K562 (cell line): Measurements from ENCODE around the gene ABCC11. TPM values are rescaled to one million over a fixed set of nuclear protein-coding genes. Genes with fewer than 3 reads are reported as not detected.

Experiments used
- ATAC-seq: fragments of 200-7000 bp; cut with Tn5 transposase; 3 replicates; pipeline ENCODE4 v1.9.1; 2020; ENCODE audit warnings: moderate library complexity
- BruUV-seq: library from RNA; stranded (reverse); fragments of 400-500 nt; replicated peaks from 2 replicates; lab custom pipeline; 2021; lab: Mats Ljungman, UMichigan
- CTCF ChIA-PET: fragments of 300-600 bp; formaldehyde crosslinking; extraction: SDS; loops from one replicate; lab custom pipeline; 2021; ENCODE audit warnings: low intra/inter-chr PET ratio; lab: Yijun Ruan, JAX
- POLR2A ChIA-PET: fragments of 300-600, 350-650 bp; sonication (Branson Sonifier 250); formaldehyde crosslinking; extraction: SDS; loops from one replicate; lab custom pipeline; 2021; ENCODE audit warnings: antibody characterized with exemption, inconsistent platforms; lab: Yijun Ruan, JAX
- DNase-seq, 4 experiments: peaks; one replicate each; pipeline versions ENCODE4 v3.0.0 to v3.0.0-alpha.2; 2011 to 2018; ENCODE audit warnings: low spot score in 3 of 4, mixed read lengths in 3 of 4; ENCODE audit errors: extremely low read depth in 1 of 4
- FAIRE-seq: peaks from 2 replicates; lab custom pipeline; 2011; peaks lifted over from hg19 to GRCh38; lab: Jason Lieb, UNC
- H2AFZ ChIP-seq: 2 replicates; pipeline ENCODE4 v1.6.0; 2011; ENCODE audit warnings: low read depth, low read length, control low read depth, inconsistent platforms
- H3K27ac ChIP-seq: fragments of 200-600 bp; 3 replicates; pipeline ENCODE4 v1.8.0; 2011; ENCODE audit warnings: low read depth, mild to moderate bottlenecking, control low read depth, inconsistent platforms, low read length, moderate library complexity, mixed read lengths; ENCODE audit errors: extremely low read depth
- H3K27me3 ChIP-seq, 2 experiments: fragments of 300-600 bp in 1 of 2; 2 replicates in 1 of 2; 3 replicates in 1 of 2; pipeline versions ENCODE4 v1.6.0 to v1.8.0; 2011; ENCODE audit warnings: inconsistent platforms in 2 of 2, low read length in 2 of 2, mild to moderate bottlenecking in 1 of 2, mixed read lengths in 1 of 2, moderate library complexity in 1 of 2; ENCODE audit not compliant: control insufficient read depth in 2 of 2, insufficient read depth in 2 of 2
- H3K36me3 ChIP-seq: fragments of 300-600 bp; 3 replicates; pipeline ENCODE4 v1.8.0; 2011; ENCODE audit warnings: mild to moderate bottlenecking, low read length, inconsistent platforms; ENCODE audit not compliant: control insufficient read depth, insufficient read depth
- H3K4me1 ChIP-seq, 2 experiments: fragments of 200-600 bp in 1 of 2; replicated peaks in 1 of 2; 2 replicates in 1 of 2; 3 replicates in 1 of 2; pipeline versions ENCODE4 v1.5.1 to v1.8.0; 2011; ENCODE audit warnings: inconsistent platforms in 2 of 2, low read length in 2 of 2, mild to moderate bottlenecking in 1 of 2, mixed read lengths in 1 of 2, moderate library complexity in 1 of 2; ENCODE audit not compliant: control insufficient read depth in 2 of 2, insufficient read depth in 2 of 2
- H3K4me2 ChIP-seq: 2 replicates; pipeline ENCODE4 v1.6.1; 2011; ENCODE audit warnings: low read length, control low read depth, inconsistent platforms, mixed read lengths; ENCODE audit not compliant: insufficient read depth
- H3K4me3 ChIP-seq: fragments of 200-600 bp; sonication (generic), shearing (Covaris generic); 2 replicates; pipeline ENCODE4 v1.5.1; 2016; ENCODE audit warnings: control low read depth, inconsistent platforms
- H3K79me2 ChIP-seq: fragments of 200-600 bp; 3 replicates; pipeline ENCODE4 v1.8.0; 2011; ENCODE audit warnings: low read length, inconsistent platforms; ENCODE audit not compliant: control insufficient read depth, insufficient read depth
- H3K9ac ChIP-seq, 2 experiments: 2 replicates each; pipeline versions ENCODE4 v1.6.0 to v1.6.1; 2011; ENCODE audit warnings: low read depth in 2 of 2, low read length in 2 of 2, control low read depth in 1 of 2, inconsistent platforms in 1 of 2, mild to moderate bottlenecking in 1 of 2, mixed read lengths in 1 of 2; ENCODE audit not compliant: insufficient read depth in 1 of 2
- H3K9me1 ChIP-seq: one replicate; pipeline ENCODE4 v1.6.0; 2011; ENCODE audit warnings: inconsistent platforms, mild to moderate bottlenecking, low read length, moderate library complexity; ENCODE audit not compliant: control insufficient read depth, insufficient read depth
- H3K9me3 ChIP-seq: replicated peaks from 2 replicates; pipeline ENCODE4 v1.5.1; 2011; ENCODE audit warnings: low read depth, low read length, inconsistent platforms; ENCODE audit not compliant: control insufficient read depth, insufficient read depth
- H4K20me1 ChIP-seq: replicated peaks from 2 replicates; pipeline ENCODE4 v1.6.1; 2011; ENCODE audit warnings: low read length, inconsistent platforms, mixed read lengths; ENCODE audit not compliant: control insufficient read depth, insufficient read depth
- KLF16 ChIP-seq: IDR thresholded peaks from 2 replicates; pipeline ENCODE4 v1.6.1; 2016; ENCODE audit warnings: antibody characterized with exemption
- MNT ChIP-seq, 2 experiments: fragments of 450-650 bp; conservative IDR thresholded peaks; 2 replicates each; pipeline ENCODE4 v1.6.1; 2017; ENCODE audit warnings: mild to moderate bottlenecking in 2 of 2, moderate library complexity in 2 of 2
- NCOA6 ChIP-seq: fragments of 450-650 bp; IDR thresholded peaks from 2 replicates; pipeline ENCODE4 v1.6.1; 2017; ENCODE audit warnings: mild to moderate bottlenecking
- POU5F1 ChIP-seq: fragments of 150-350 bp; IDR thresholded peaks from 2 replicates; pipeline ENCODE4 v1.6.1; 2014; ENCODE audit warnings: borderline replicate concordance, low read length, low read depth, mild to moderate bottlenecking; ENCODE audit not compliant: partially characterized antibody
- TCF3 ChIP-seq: sonication (generic); formaldehyde crosslinking; IDR thresholded peaks from 2 replicates; pipeline ENCODE4 v1.4.0; 2020; ENCODE audit warnings: mild to moderate bottlenecking, missing genetic modification reagents
- TRIM24 ChIP-seq, 2 experiments: fragments of 450-650 bp; IDR thresholded peaks; 2 replicates each; pipeline ENCODE4 v1.6.1; 2016
- ZNF354B ChIP-seq: fragments of 250-450 bp; sonication (Bioruptor Pico); IDR thresholded peaks from 2 replicates; pipeline ENCODE4 v1.4.0; 2020
- WGBS: fragments of 100-300 bp; shearing (Covaris generic); methylation state at CpG from one replicate; pipeline ENCODE4 v1.1.6; 2016; ENCODE audit warnings: low coverage, mixed read lengths; ENCODE audit not compliant: insufficient coverage; ENCODE audit errors: missing lambda C conversion rate; 5-methylcytosine and 5-hydroxymethylcytosine counted together
- in situ Hi-C: fragments of 300-500 bp; cut with MboI; formaldehyde crosslinking; loops from 4 replicates; pipeline ENCODE4 v1.15.0; 2018; ENCODE audit warnings: inconsistent platforms, mixed read lengths
- intact Hi-C: fragments of 100-400 bp; cut with micrococcal nuclease; formaldehyde crosslinking; loops from 2 replicates; pipeline ENCODE4 v1.14.2; 2022
- polyA plus RNA-seq, 8 experiments: library from polyadenylated mRNA; depleted of rRNA in 4 of 8; stranded (reverse) in 5 of 8; unstranded in 3 of 8; fragments of >200 nt; fragmentation: Nextera tagmentation in 2 of 8; fragmentation: Illumina TruSeq in 1 of 8; extraction: Ambion mirVana in 2 of 8; extraction: Trizol in 1 of 8; gene quantifications; 2 replicates each; pipeline versions ENCODE4 v1.2.1 to v1.2.3, GENCODE V29; 2011 to 2014; ENCODE audit warnings: inconsistent platforms in 1 of 8, missing spikeins in 1 of 8
- total RNA-seq, 7 experiments: library from RNA; depleted of rRNA in 6 of 7; stranded (reverse); fragments of >200 nt in 6 of 7; fragmentation: Illumina TruSeq in 2 of 7; extraction: Trizol in 2 of 7; gene quantifications; 2 replicates each; pipeline versions ENCODE4 v1.2.1 to v1.2.3, GENCODE V29; 2011 to 2021; ENCODE audit warnings: low replicate concordance in 1 of 7

ABCC11 gene
- total and polyA plus RNA-seq, 9 of the 15 experiments (the other 6 are each of a cell fraction or from before 2014, with no cell fraction given), result 0.04 to 0.14 (median 0.04) TPM; not detected in 6

- Histone ChIP-seq H3K27ac (no peak overlapping the region), H3K9ac (no peak overlapping the region), H4K20me1 (no peaks in the 10 kb centered on the region), H3K4me2 (no peak overlapping the region), H2AFZ (no peak overlapping the region), H3K27me3 (no peaks in the 10 kb centered on the region), H3K79me2 (peaks cover 6% of the 10 kb centered on the region; the same call in 1 of the 3 replicates), H3K36me3 (peaks cover 56% of the 10 kb centered on the region), H3K4me1 (no peaks in the 10 kb centered on the region; a peak in 2 of 5 replicates), H3K9me1 (no peaks in the 10 kb centered on the region), H3K9me3 (no peaks in the 10 kb centered on the region), H3K4me3 (no peak overlapping the region)
- FAIRE-seq (no peak), DNase-seq (no peak), ATAC-seq (no peak)
- POLR2A ChIA-PET, result no interaction called here
- no TSS peak for BruUV-seq
- in situ Hi-C loops (no loop called here), intact Hi-C loops (no loop called here)
- WGBS, result 96% methylated on average over 2 of the region's 2 CpGs
- CTCF ChIA-PET, result no interaction called here
- TF ChIP-seq MNT (conservative IDR thresholded peaks at IDR 0.05) (no peak), POU5F1 (no peak), NCOA6 (no peak), TRIM24 (IDR thresholded peaks at IDR 0.05) (no peak), KLF16 (no peak), ZNF354B (CRISPR knock-in tag) (no peak), TCF3 (no peak)
These were observed 33.2 kb upstream of the ABCC11 start for GRCh38 chr16:48280546-48280945.
